HG03521 (cell line): Measurements from ENCODE around the gene HTRA1.

Experiments used
- ATAC-seq: cut with Tn5 transposase; IDR thresholded peaks from one replicate; pipeline ENCODE4 v1.9.1; 2021; ENCODE audit warnings: mild to moderate bottlenecking, moderate library complexity; ENCODE audit not compliant: unreplicated experiment

The HTRA1 gene

GRCh38 chr10:122471531-122472177 lies 10.3 kb downstream of the HTRA1 start:
- no peak for ATAC-seq

DNA sequence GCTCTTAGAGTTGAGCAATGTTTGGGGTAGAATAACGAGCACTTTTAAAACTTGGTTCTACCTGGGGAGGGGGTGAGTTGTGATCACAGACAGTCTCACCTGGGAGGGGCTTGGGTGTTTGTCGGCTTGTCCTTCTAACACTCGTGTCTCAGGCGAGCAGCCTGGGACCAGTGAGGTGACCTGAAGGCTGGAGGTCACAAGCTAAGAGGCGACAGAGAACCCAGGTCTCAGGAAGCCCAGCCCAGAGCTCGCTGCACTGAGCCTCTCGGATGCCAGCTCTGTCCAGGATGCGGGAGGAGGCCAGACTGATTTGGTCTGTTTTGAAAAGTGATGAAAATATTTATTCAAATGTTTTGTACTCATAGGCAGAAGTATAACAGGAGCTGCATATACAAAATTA lies 11.8 kb downstream of the HTRA1 start:
- no peak for ATAC-seq

GRCh38 chr10:122474131-122474818 lies 12.9 kb downstream of the HTRA1 start:
- no peak for ATAC-seq

- no peak for ATAC-seq
Observed at GRCh38 chr10:122475100-122475499, 13.7 kb downstream of the HTRA1 start.

- no peak for ATAC-seq
Observed at GRCh38 chr10:122475591-122476332, 14.4 kb downstream of the HTRA1 start.

DNA sequence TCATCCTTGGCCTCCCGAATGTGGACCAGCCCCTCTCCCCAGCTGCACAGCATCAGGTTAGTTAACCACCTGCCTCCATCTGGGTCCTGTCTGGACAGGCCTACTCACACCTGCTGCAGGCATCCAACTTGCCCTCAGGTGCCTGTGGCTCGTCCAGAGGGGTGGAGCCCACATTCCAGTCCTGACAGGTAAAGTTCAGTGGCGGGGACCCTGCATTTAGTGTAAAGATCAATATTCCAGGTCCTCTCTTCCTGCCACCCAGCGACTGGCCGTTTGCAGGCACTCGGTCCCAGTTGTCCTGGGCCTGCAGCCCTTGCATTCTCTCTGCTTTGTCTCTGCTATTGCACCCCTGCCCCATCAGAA lies 15.0 kb downstream of the HTRA1 start:
- ATAC-seq, result no peak

GRCh38 chr10:122477436-122477835 lies 16.1 kb downstream of the HTRA1 start:
- ATAC-seq, result no peak

- no peak for ATAC-seq
Observed at GRCh38 chr10:122478971-122479370, 17.6 kb downstream of the HTRA1 start.

GRCh38 chr10:122480146-122480833 lies 18.9 kb downstream of the HTRA1 start:
- no peak for ATAC-seq

GRCh38 chr10:122481296-122482056 lies 20.1 kb downstream of the HTRA1 start:
- no peak for ATAC-seq

DNA sequence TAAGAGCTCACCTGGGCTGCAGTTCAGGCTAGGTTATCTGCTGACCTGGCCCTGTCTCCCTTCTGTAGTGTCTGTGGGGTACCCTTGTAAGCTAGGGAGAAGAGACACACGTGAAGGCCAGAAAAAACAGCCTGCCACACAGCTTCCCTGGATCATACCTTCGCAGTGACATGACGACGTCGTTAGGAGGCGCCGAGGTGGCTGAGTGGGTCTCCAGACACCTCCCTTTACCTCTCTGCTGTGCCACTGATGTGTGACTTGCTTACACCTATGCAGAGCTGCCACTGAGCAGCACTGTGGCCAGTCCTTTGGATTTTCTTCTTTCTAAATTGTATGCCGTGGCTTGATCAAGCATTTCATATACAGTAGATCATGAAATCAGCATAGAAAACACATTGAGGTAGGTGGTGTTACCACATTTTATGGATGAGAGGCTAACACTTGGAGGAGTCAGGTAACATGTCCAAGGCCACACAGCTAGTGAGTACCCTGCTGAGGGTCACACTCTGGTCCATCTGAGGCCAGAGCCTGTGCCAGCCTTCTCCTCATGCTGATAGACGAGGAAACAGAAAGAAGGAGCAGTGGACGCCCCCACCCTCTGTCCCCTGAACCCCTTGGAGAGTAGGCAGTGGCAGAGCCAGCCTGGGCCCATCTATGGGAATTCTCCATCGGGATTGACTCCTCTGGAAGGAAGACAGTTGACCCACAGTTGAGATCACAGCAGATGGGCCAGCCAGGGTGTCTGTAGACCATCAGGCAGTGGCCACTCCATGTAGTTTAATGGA lies 23.1 kb downstream of the HTRA1 start:
- no peak for ATAC-seq

GRCh38 chr10:122485670-122486069 lies 24.3 kb downstream of the HTRA1 start:
- no peak for ATAC-seq

DNA sequence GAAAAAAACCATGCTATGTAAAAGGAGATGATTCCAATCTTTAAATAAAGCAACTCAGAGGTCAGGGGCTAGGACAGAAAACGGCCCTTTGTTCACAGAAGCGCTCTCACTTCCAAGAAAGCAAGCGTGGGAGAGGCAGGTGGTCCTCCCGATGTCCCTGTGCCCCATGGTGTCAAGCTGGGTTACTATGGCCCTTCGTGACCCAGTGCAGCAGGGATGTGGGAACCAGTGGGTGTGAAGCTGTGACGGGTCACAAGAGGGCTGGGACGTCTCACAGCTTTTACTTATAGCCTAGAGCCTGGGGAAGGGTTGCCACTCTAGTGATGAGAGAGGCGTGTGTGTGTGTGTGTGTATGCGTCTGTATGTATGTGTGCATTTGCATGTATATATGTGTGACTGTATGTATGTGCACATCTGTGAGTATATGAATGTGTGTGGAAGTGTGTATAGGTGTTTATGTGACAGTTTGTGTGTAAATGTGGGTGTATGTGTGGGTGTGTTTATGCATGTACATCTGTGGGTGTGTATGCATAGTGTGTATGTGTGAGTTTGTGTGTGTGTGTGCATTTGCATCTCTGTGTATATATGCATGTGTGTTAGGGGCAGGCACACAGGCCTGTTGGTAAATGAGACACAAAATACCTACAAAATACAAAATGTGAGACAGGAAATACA lies 25.2 kb downstream of the HTRA1 start:
- ATAC-seq, result no peak

- ATAC-seq, result no peak
Observed at GRCh38 chr10:122487174-122487765, 25.9 kb downstream of the HTRA1 start.

DNA sequence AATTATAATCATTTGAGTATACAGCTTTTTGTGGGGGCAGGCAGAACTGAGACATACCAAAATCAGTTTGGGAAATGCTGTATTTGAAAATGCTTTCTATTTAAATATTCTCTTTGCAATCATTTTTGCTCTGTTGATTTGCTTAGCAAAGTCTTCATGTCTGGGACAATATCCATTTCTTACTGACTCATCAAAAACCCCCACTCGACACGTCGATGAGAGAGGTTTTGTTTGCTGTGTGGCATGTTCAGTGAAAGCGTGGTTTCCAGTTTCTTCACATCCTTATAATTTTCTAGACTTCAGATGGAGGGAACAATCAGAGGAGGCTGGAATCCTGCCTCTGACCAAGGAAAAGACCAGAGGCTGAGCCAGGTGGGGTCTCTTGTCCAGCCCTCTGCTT lies 28.9 kb downstream of the HTRA1 start:
- ATAC-seq, result no peak

GRCh38 chr10:122490786-122491680 lies 29.7 kb downstream of the HTRA1 start:
- ATAC-seq, result no peak

DNA sequence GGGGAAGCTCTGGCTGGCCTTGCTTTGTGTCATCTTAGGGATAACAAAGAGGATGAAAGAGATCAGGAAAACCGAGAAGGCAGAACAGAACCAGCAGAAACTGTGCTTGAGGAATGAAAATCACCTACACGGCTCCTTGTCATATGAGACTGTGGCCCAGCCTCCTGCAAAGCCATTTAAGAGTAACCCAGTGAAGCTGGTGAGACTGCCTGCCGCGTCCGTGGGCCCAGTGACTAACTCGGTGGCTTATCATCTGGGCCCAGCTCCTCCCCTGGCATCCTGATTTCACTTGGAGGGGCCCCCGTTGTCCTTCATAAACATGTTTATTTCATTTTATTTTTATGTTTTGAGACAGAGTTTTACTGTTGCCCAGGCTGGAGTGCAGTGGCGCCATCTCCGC lies 30.7 kb downstream of the HTRA1 start:
- no peak for ATAC-seq

DNA sequence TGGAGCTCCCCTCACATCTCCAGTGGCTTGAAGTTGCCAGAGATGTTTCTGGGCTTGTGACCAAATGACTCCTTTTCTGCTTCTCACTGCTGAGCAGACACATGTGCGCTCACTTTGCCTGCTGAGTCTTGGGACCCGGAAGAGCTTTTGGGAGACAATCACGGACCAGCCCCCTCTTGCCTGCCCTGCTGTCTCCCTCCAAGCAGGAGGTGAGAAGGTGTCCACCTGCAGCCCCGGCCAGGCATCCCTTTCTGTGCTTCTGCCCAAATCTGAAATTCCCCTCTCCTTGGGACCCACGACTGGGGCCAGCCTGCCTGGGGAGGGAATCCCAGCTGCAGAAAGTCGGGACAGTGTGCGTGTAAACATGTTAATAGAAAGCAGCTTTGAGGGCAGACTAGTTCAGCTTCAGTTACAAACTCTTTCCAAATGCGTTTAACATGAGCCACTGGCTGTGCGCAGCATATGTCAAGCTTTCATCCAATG lies 31.7 kb downstream of the HTRA1 start:
- no peak for ATAC-seq
